Fibroblast of pulmonary artery (primary cell): Measurements from ENCODE around the gene LEPROT.

Experiments used
- DNase-seq: peaks from one replicate; pipeline ENCODE4 v3.0.0-alpha.2; 2010; ENCODE audit warnings: low read depth
- H3K4me3 ChIP-seq: replicated peaks from 2 replicates; pipeline ENCODE4 v1.5.1; 2011; ENCODE audit warnings: low read depth, mild to moderate bottlenecking, control low read depth, low read length, moderate library complexity
- CTCF ChIP-seq: IDR thresholded peaks from 2 replicates; pipeline ENCODE4 v1.5.1; 2011; ENCODE audit warnings: mild to moderate bottlenecking, control low read depth, low read length, inconsistent platforms; ENCODE audit errors: missing control alignments

Gene LEPROT

GRCh38 chr1:65412256-65412983 lies 8.0 kb upstream of the LEPROT start:
- DNase-seq, result no peak
- no peak for TF ChIP-seq CTCF
- no peak overlapping the region for H3K4me3 ChIP-seq

DNA sequence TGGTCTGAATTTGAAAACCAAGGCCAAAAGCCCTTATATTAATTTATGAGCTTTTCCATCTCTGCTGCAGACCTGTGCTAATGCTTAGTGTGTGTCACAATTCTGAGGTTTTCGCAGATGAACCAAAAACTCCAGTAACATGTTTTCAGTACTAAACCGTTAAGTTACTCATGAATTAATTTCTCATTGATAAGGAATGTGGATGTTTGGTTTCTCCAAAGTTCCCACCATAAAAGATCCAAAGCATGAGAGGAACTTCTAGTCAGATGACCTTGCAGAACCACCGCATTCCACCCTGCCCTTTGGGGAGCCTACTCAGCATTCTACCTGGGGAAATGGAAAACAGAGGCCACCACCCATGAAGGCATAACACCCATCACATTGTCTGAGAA lies 7.5 kb upstream of the LEPROT start:
- no peak for TF ChIP-seq CTCF
- no peak overlapping the region for H3K4me3 ChIP-seq
- no peak for DNase-seq

DNA sequence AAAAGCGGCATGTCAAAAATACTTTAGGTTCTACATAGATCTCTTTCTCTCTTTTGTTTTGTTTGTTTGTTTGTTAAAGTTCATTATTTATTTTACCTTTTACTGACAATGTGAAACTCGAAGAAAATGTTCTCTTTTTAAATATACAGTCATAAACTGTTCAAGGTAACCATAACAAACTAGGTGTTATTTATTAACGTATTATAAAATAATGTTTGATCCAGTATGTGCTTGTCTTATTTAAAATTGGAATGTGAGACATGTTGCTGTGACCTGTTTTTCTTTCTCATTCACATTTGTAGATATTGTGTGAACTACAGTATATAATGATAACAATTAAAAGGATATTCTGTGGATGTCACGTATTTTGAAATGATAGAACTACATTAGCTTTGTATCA lies 5.9 kb upstream of the LEPROT start:
- no peak for DNase-seq
- no peak overlapping the region for H3K4me3 ChIP-seq
- TF ChIP-seq CTCF, result no peak

DNA sequence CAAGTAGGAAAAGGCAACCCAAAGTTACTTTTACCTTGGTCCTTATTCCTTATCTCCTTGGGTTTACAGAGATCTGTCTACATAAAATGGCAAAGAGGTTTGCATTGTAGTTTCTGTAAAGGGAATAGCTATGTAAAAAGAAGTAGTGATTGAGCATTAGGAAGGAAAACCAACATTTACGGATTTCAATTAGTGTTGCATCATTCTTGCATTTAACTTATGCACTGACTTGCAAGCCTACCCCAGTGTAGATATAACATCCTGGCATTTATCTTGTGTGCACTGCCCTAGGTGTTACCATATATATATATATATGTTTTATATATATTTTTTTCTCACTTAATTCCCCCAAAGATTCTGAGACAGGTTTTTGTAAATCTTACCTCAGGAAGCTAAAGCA lies 3.7 kb upstream of the LEPROT start:
- DNase-seq, result no peak
- H3K4me3 ChIP-seq, result no peak overlapping the region
- TF ChIP-seq CTCF, result no peak

GRCh38 chr1:65417729-65418128 lies 2.7 kb upstream of the LEPROT start:
- DNase-seq, result no peak
- TF ChIP-seq CTCF, result no peak
- H3K4me3 ChIP-seq, result no peak overlapping the region

- H3K4me3 ChIP-seq, result no peak overlapping the region
- DNase-seq, result no peak
- TF ChIP-seq CTCF, result no peak
Measured at GRCh38 chr1:65418522-65419185, 1.8 kb upstream of the LEPROT start.
